Endodermal cell (in vitro differentiated cells): ENCODE measurements around the gene TMPRSS13. TPM values are rescaled to one million over a fixed set of nuclear protein-coding genes. Genes with fewer than 3 reads are reported as not detected.

Source experiments
- DNase-seq: peaks from one replicate; pipeline ENCODE4 v3.0.0-alpha.2; 2017
- H3K27ac ChIP-seq: 2 replicates; pipeline ENCODE4 v1.5.1; 2013; ENCODE audit warnings: mild to moderate bottlenecking, low read depth, low read length, moderate library complexity
- H3K27me3 ChIP-seq: 2 replicates; pipeline ENCODE4 v1.6.1; 2013; ENCODE audit warnings: mild to moderate bottlenecking, low read length, moderate library complexity; ENCODE audit not compliant: insufficient read depth, control insufficient read depth, poor library complexity, severe bottlenecking
- H3K36me3 ChIP-seq: 2 replicates; pipeline ENCODE4 v1.7.0; 2013; ENCODE audit warnings: mild to moderate bottlenecking, low read length, moderate library complexity; ENCODE audit not compliant: control insufficient read depth, insufficient read depth
- H3K4me1 ChIP-seq: one replicate; pipeline ENCODE4 v1.7.0; 2013; ENCODE audit warnings: low read length; ENCODE audit not compliant: control insufficient read depth, insufficient read depth
- H3K4me3 ChIP-seq: 2 replicates; pipeline ENCODE4 v1.5.1; 2013; ENCODE audit warnings: mild to moderate bottlenecking, low read length, moderate library complexity
- H3K9ac ChIP-seq: 2 replicates; pipeline ENCODE4 v1.6.1; 2013; ENCODE audit warnings: mild to moderate bottlenecking, low read length, moderate library complexity; ENCODE audit not compliant: poor library complexity, severe bottlenecking; ENCODE audit errors: extremely low read depth
- H3K9me3 ChIP-seq: 2 replicates; pipeline ENCODE4 v1.6.1; 2013; ENCODE audit warnings: mild to moderate bottlenecking, low read length, moderate library complexity; ENCODE audit not compliant: control insufficient read depth
- H3K27ac Mint-ChIP-seq: 2 replicates; pipeline ENCODE4 v1.8.0; 2020; ENCODE audit warnings: mixed read lengths
- H3K27me3 Mint-ChIP-seq: 2 replicates; pipeline ENCODE4 v1.8.0; 2021; ENCODE audit warnings: mild to moderate bottlenecking, mixed read lengths; ENCODE audit not compliant: insufficient read depth
- H3K36me3 Mint-ChIP-seq: 2 replicates; pipeline ENCODE4 v1.8.0; 2020; ENCODE audit warnings: low read depth, mixed read lengths
- H3K4me1 Mint-ChIP-seq: 2 replicates; pipeline ENCODE4 v1.8.0; 2020; ENCODE audit warnings: mixed read lengths
- H3K4me3 Mint-ChIP-seq: 2 replicates; pipeline ENCODE4 v1.8.0; 2020; ENCODE audit warnings: mild to moderate bottlenecking, moderate library complexity, mixed read lengths
- H3K9me3 Mint-ChIP-seq: 2 replicates; pipeline ENCODE4 v1.8.0; 2020; ENCODE audit warnings: mild to moderate bottlenecking, mixed read lengths
- CTCF ChIP-seq: fragments of 200-600 bp; sonication (generic); conservative IDR thresholded peaks from 2 replicates; pipeline ENCODE4 v1.5.0; 2021; ENCODE audit warnings: antibody characterized with exemption, mild to moderate bottlenecking
- whole genome bisulfite sequencing, 2 experiments: methylation state at CpG; one replicate each; pipeline versions ENCODE4 v1.1.5 to v1.1.7; 2013; ENCODE audit warnings: missing lambda C conversion rate in 2 of 2, mixed read lengths in 1 of 2; ENCODE audit not compliant: insufficient coverage in 1 of 2, insufficient read length in 1 of 2; 5-methylcytosine and 5-hydroxymethylcytosine counted together
- total RNA-seq, 2 donors: library from RNA; stranded (reverse); fragmentation: NEBNext Ultra II Directional in 1 of 2; extraction: Animal tissue kit (Norgen Biotek cat#: 25700) in 1 of 2; gene quantifications; 2 replicates in 1 of 2; 3 replicates in 1 of 2; pipeline ENCODE4 v1.2.1, GENCODE V29; 2021

Gene TMPRSS13
- total RNA-seq, 2 donors from 2014 or later, result 2.5 to 6.4 TPM

- Mint-ChIP-seq H3K4me3 (no peak overlapping the region), H3K27ac (no peak overlapping the region), H3K9me3 (no peaks in the 10 kb centered on the region), H3K36me3 (no peaks in the 10 kb centered on the region), H3K27me3 (peaks cover under 1% of the 10 kb centered on the region), H3K4me1 (peaks cover 11% of the 10 kb centered on the region)
- Histone ChIP-seq H3K27ac (no peak overlapping the region), H3K27me3 (peaks cover 4% of the 10 kb centered on the region), H3K9ac (no peak overlapping the region), H3K4me3 (no peak overlapping the region), H3K9me3 (no peaks in the 10 kb centered on the region), H3K4me1 (no peaks in the 10 kb centered on the region), H3K36me3 (no peaks in the 10 kb centered on the region)
- no peak for TF ChIP-seq CTCF
- WGBS, 2 experiments, result 80 to 83% methylated on average over 2 to 4 of the region's 4 CpGs
- peak; percentile 28 for DNase-seq
These were observed 9.9 kb downstream of the TMPRSS13 start for GRCh38 chr11:117919341-117919740.

- Mint-ChIP-seq H3K36me3 (no peaks in the 10 kb centered on the region), H3K9me3 (no peaks in the 10 kb centered on the region), H3K4me1 (peaks cover 14% of the 10 kb centered on the region), H3K27me3 (peaks cover 2% of the 10 kb centered on the region), H3K4me3 (no peak overlapping the region), H3K27ac (no peak overlapping the region)
- Histone ChIP-seq H3K4me3 (no peak overlapping the region), H3K9ac (no peak overlapping the region), H3K9me3 (no peaks in the 10 kb centered on the region), H3K27me3 (peaks cover 4% of the 10 kb centered on the region), H3K36me3 (no peaks in the 10 kb centered on the region), H3K27ac (no peak overlapping the region), H3K4me1 (no peaks in the 10 kb centered on the region)
- TF ChIP-seq CTCF, result no peak
- WGBS, 2 experiments, result 88 to 96% methylated on average over 9 to 16 of the region's 17 CpGs
- DNase-seq, result peak; percentile 33
These were observed 10.6 kb downstream of the TMPRSS13 start for GRCh38 chr11:117918366-117919255.

- Mint-ChIP-seq H3K4me3 (no peak overlapping the region), H3K27ac (no peak overlapping the region), H3K27me3 (peaks cover 2% of the 10 kb centered on the region), H3K9me3 (no peaks in the 10 kb centered on the region), H3K36me3 (no peaks in the 10 kb centered on the region), H3K4me1 (peaks cover 14% of the 10 kb centered on the region)
- Histone ChIP-seq H3K4me3 (no peak overlapping the region), H3K4me1 (no peaks in the 10 kb centered on the region), H3K9me3 (no peaks in the 10 kb centered on the region), H3K36me3 (no peaks in the 10 kb centered on the region), H3K27me3 (peaks cover 4% of the 10 kb centered on the region), H3K9ac (no peak overlapping the region), H3K27ac (no peak overlapping the region)
- peak; percentile 28 for DNase-seq
- no peak for TF ChIP-seq CTCF
- WGBS, 2 experiments, result 90% methylated on average over 2 to 5 of the region's 5 CpGs
These were observed 11.5 kb downstream of the TMPRSS13 start for GRCh38 chr11:117917591-117918151.
